ENCODE measurements around the gene KRT81. TPM values are rescaled to one million over a fixed set of nuclear protein-coding genes. Genes with fewer than 3 reads are reported as not detected.
"Not testable (repeated sequence)": the region's sequence is repeated elsewhere in the genome, so short reads cannot be mapped to it uniquely, and the experiment has no call there.

KRT81 gene
- total RNA-seq, 4 donors from 2014 or later: 0.19 to 0.42 TPM; not detected in 2

DNA sequence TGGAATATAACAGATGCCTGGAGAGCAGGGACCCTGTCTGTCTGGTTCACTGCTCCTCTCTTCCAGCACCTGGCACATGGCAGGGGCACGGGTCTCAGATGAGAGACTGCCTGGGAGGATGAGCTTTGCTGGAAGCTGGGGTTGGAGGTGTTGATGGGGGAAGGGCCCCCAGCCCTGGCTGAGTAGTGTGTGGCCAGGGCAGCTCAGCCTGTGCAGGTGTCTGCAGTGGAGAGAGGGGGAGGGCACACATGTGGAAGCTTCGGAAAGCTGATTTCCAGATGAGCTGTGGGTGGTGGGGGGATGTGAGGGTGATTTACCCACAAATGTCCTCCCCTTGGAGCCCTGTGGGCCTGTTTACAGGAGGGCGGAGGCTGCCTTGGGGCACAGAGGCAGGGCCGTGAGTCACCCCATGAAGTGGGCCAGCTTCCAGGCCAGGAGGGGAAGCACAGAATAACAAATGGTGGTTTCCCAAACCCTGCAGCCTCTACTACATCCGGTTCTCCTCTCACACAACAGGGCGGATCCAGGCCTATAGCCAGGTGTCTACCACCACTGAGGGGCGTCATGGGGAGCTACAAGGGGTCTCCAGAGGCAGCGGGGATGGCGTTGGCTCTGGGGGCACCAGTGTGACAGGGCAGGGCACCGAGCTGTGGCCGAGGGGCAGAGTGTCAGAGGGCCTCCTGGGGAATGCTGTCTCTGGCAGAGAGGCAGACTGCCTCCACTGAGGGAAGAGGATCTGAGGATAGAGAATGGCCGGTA is 47.3 kb downstream of the KRT81 start:
- intact Hi-C loops (cut with DNase I): no loop called here
- H3K9me3 ChIP-seq: no peaks in the 10 kb centered on the region
- peaks cover 0 to 13% (median 0%) of the 10 kb centered on the region in 4 donors for H3K27me3 ChIP-seq
- no peaks in the 10 kb centered on the region for H3K36me3 ChIP-seq
- TF ChIP-seq POLR2AphosphoS5 (IDR thresholded peaks at IDR 0.05) (peak; percentile 42 to 45), EP300 (IDR thresholded peaks at IDR 0.05) (no peak), POLR2A (IDR thresholded peaks at IDR 0.05; ENCODE audit: low read depth) (no peak)
- TF ChIP-seq, protein P1, sequence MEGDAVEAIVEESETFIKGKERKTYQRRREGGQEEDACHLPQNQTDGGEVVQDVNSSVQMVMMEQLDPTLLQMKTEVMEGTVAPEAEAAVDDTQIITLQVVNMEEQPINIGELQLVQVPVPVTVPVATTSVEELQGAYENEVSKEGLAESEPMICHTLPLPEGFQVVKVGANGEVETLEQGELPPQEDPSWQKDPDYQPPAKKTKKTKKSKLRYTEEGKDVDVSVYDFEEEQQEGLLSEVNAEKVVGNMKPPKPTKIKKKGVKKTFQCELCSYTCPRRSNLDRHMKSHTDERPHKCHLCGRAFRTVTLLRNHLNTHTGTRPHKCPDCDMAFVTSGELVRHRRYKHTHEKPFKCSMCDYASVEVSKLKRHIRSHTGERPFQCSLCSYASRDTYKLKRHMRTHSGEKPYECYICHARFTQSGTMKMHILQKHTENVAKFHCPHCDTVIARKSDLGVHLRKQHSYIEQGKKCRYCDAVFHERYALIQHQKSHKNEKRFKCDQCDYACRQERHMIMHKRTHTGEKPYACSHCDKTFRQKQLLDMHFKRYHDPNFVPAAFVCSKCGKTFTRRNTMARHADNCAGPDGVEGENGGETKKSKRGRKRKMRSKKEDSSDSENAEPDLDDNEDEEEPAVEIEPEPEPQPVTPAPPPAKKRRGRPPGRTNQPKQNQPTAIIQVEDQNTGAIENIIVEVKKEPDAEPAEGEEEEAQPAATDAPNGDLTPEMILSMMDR (IDR thresholded peaks at IDR 0.05): no peak
- WGBS: 40% methylated on average over 3 of the region's 12 CpGs
- peak overlapping the region; percentile 33 to 65 (median 54) for H3K27ac ChIP-seq (replicated peaks in 1 of 4)
- peaks cover 23 to 56% (median 45%) of the 10 kb centered on the region in 4 donors for H3K4me1 ChIP-seq
- no peak overlapping the region for H3K4me3 ChIP-seq
- no peak for DNase-seq (ENCODE audit: extremely low spot score)

DNA sequence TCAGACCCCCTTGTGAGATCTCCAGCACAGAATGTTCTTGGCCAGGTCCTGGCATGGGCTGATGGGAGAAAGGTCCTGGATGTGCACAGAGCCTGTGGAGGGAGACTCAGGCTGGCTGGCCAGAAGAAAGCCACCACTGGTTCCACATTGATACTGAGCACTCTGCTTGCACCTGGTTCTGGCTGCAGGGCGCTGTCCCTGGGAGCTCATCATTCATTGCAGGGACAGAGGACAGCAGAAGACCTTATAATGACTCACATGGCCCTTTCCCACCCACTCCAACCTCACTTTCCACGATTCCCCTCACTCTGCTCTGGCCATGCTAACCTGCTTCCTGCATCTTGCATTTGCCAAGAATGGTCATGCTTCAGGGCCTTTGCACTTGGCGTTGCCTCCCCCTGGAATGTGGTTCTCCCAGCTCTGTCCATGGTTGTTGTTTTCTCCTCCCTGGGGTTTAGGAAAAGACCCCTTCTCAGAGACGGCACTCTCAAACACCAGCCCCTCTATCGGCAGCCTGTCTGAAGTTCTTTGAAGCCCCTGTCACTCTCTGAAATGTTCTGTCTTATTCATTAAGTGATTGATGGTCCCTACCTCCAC is 48.0 kb downstream of the KRT81 start:
- no peak overlapping the region for H3K4me3 ChIP-seq
- H3K36me3 ChIP-seq: no peaks in the 10 kb centered on the region
- H3K27me3 ChIP-seq: peaks cover 0 to 6% (median 0%) of the 10 kb centered on the region in 4 donors
- TF ChIP-seq POLR2AphosphoS5 (IDR thresholded peaks at IDR 0.05) (no peak), EP300 (IDR thresholded peaks at IDR 0.05) (no peak), POLR2A (IDR thresholded peaks at IDR 0.05; ENCODE audit: low read depth) (no peak)
- TF ChIP-seq, protein P1 (IDR thresholded peaks at IDR 0.05): no peak
- H3K27ac ChIP-seq (replicated peaks in 1 of 4): peak overlapping the region in 3 of 4 donors; percentile 33 to 65 (median 54)
- WGBS: 70% methylated on average over 5 of the region's 5 CpGs
- peaks cover 16 to 50% (median 38%) of the 10 kb centered on the region in 4 donors for H3K4me1 ChIP-seq
- H3K9me3 ChIP-seq: no peaks in the 10 kb centered on the region
- intact Hi-C loops (cut with DNase I): no loop called here
- no peak for DNase-seq (ENCODE audit: extremely low spot score)

DNA sequence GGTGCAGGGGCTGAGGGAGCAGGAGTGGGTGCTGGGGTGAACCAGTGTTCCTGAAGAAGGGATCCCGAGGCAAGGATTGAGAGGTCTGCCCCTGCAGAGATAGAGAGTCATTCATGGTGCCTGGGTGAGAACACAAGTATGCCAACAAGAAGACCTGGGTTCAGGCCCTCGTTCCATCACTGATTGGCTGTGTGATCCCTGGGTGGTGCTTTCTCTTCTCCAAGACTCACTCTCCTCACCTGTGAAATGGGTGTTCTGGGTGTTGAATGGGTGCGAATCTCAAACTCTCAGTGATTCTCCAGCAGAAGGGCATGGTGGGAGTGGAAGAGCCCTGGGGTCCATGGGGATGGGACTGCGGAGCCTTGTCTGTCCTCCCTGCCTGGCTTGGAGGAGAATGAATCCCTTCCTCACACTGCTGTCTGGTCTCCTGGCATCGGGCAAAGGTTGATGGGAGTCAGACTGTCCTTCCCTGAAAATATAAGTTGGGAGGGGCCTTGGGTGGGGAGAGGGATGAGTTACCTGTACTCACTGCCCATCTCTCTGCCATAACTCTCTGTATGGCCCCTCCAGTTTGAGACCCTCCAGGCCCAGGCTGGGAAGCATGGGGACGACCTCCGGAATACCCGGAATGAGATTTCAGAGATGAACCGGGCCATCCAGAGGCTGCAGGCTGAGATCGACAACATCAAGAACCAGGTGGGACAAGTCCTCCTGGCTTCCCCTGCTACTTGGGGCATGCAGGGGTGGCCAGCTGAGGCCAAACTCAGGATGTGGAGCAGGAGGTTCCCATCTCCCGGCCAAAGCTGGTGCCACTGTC is 48.7 kb downstream of the KRT81 start:
- H3K27me3 ChIP-seq: peaks cover 0 to 3% (median 0%) of the 10 kb centered on the region in 4 donors
- H3K36me3 ChIP-seq: no peaks in the 10 kb centered on the region
- no peak for DNase-seq (ENCODE audit: extremely low spot score)
- no peaks in the 10 kb centered on the region for H3K9me3 ChIP-seq
- no peak overlapping the region for H3K27ac ChIP-seq (replicated peaks in 1 of 4)
- intact Hi-C loops (cut with DNase I): no loop called here
- H3K4me1 ChIP-seq: peaks cover 16 to 43% (median 33%) of the 10 kb centered on the region in 4 donors
- TF ChIP-seq POLR2AphosphoS5 (IDR thresholded peaks at IDR 0.05) (no peak), EP300 (IDR thresholded peaks at IDR 0.05) (no peak), POLR2A (IDR thresholded peaks at IDR 0.05; ENCODE audit: low read depth) (no peak)
- TF ChIP-seq, protein P1 (IDR thresholded peaks at IDR 0.05): no peak
- 93% methylated on average over 7 of the region's 11 CpGs for WGBS
- no peak overlapping the region for H3K4me3 ChIP-seq

DNA sequence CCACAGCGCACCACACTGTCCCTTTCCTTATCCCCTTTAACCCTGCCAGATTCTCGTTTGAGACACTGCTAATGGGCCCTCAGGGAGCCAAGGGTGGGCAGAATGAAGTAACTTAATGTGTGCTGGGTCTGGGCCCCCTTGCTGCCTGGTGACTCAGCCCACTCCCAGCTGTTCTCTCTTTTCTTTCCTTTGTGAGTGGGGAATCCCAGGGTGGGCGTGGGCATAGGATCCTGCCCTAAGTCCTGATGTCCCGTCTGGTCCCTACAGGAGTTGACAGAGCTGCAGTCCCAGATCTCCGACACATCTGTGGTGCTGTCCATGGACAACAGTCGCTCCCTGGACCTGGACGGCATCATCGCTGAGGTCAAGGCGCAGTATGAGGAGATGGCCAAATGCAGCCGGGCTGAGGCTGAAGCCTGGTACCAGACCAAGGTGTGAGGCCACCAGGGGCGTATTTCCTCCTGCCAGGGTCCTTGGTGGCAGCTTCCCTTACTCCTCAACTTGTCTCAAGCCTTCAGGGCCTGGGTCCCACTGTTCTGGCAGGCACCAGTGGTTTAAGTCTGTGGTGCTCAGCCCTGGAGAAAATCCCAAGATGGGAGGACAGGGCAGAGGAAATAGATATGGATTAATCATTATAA is 50.0 kb downstream of the KRT81 start:
- intact Hi-C loops (cut with DNase I): no loop called here
- TF ChIP-seq POLR2A (IDR thresholded peaks at IDR 0.05; ENCODE audit: low read depth) (no peak), POLR2AphosphoS5 (IDR thresholded peaks at IDR 0.05) (no peak), EP300 (IDR thresholded peaks at IDR 0.05) (no peak)
- TF ChIP-seq, protein P1 (IDR thresholded peaks at IDR 0.05): no peak
- H3K9me3 ChIP-seq: no peaks in the 10 kb centered on the region
- no peak overlapping the region for H3K27ac ChIP-seq (replicated peaks in 1 of 4)
- H3K27me3 ChIP-seq: no peaks in the 10 kb centered on the region
- 77% methylated on average over 9 of the region's 11 CpGs for WGBS
- peaks cover 12 to 29% (median 22%) of the 10 kb centered on the region in 4 donors for H3K4me1 ChIP-seq
- no peak for DNase-seq (ENCODE audit: extremely low spot score)
- no peaks in the 10 kb centered on the region for H3K36me3 ChIP-seq
- H3K4me3 ChIP-seq: no peak overlapping the region

DNA sequence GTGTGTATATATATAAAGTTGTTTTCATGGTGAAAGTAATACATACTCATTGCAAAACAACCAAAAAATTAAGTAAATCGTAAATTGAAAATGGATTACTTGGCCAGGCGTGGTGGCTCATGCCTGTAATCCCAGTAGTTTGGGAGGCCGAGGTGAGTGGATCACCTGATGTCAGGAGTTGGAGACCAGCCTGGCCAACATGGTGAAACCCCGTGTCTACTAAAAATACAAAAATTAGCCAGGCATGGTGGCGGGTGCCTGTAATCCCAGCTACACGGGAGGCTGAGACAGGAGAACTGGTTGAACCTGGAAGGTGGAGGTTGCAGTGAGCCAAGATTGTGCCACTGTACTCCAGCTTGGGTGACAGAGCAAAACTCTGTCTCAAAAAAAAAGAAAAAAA is 51.1 kb downstream of the KRT81 start:
- H3K9me3 ChIP-seq; DNase-seq (ENCODE audit: extremely low spot score); H3K4me3 ChIP-seq; H3K36me3 ChIP-seq; intact Hi-C loops (cut with DNase I); H3K27me3 ChIP-seq; H3K27ac ChIP-seq (replicated peaks in 1 of 4): not testable (repeated sequence)
- H3K4me1 ChIP-seq: peaks cover 12 to 24% (median 21%) of the 10 kb centered on the region in 4 donors
- WGBS: 94% methylated on average over 6 of the region's 6 CpGs

All from esophagus muscularis mucosa (tissue), 4 donors.